Smooth muscle cell (in vitro differentiated cells): ENCODE data around the gene INTS11. TPM values are rescaled to one million over a fixed set of nuclear protein-coding genes. Genes with fewer than 3 reads are reported as not detected.

Experiments used
- DNase-seq: peaks from one replicate; lab custom pipeline; 2025; ENCODE audit not compliant: unreplicated experiment; lab: John Stamatoyannopoulos, UW
- H2AFZ ChIP-seq: fragments of 200-600 bp; sonication (generic); 2 replicates; pipeline ENCODE4 v1.6.0; 2016; ENCODE audit warnings: antibody characterized with exemption, low read depth, mild to moderate bottlenecking
- H3F3A ChIP-seq: fragments of 200-600 bp; sonication (generic); 2 replicates; pipeline ENCODE4 v1.6.0; 2017; ENCODE audit warnings: antibody characterized with exemption, low read depth
- H3K27ac ChIP-seq: fragments of 200-600 bp; sonication (generic); 2 replicates; pipeline ENCODE4 v1.5.1; 2016; ENCODE audit warnings: low read depth, mild to moderate bottlenecking
- H3K27me3 ChIP-seq: fragments of 200-600 bp; sonication (generic); 2 replicates; pipeline ENCODE4 v1.6.1; 2016; ENCODE audit warnings: low read depth, mild to moderate bottlenecking
- H3K36me3 ChIP-seq: fragments of 200-600 bp; sonication (generic); 2 replicates; pipeline ENCODE4 v1.5.1; 2016; ENCODE audit warnings: low read depth
- H3K4me1 ChIP-seq: fragments of 200-600 bp; sonication (generic); 2 replicates; pipeline ENCODE4 v1.5.1; 2016; ENCODE audit warnings: low read depth
- H3K4me2 ChIP-seq: fragments of 200-600 bp; sonication (generic); 2 replicates; pipeline ENCODE4 v1.6.0; 2016; ENCODE audit warnings: mild to moderate bottlenecking
- H3K4me3 ChIP-seq: fragments of 200-600 bp; sonication (generic); 2 replicates; pipeline ENCODE4 v1.5.1; 2016; ENCODE audit warnings: mild to moderate bottlenecking
- H3K79me2 ChIP-seq: fragments of 200-600 bp; sonication (generic); 2 replicates; pipeline ENCODE4 v1.6.0; 2016; ENCODE audit warnings: low read depth, mild to moderate bottlenecking
- H3K9ac ChIP-seq: fragments of 200-600 bp; sonication (generic); 2 replicates; pipeline ENCODE4 v1.6.0; 2016; ENCODE audit warnings: low read depth
- H3K9me3 ChIP-seq: fragments of 200-600 bp; sonication (generic); replicated peaks from 2 replicates; pipeline ENCODE4 v1.5.1; 2016; ENCODE audit warnings: low read depth
- H4K20me1 ChIP-seq: fragments of 200-600 bp; sonication (generic); 2 replicates; pipeline ENCODE4 v1.6.0; 2016; ENCODE audit warnings: low read depth
- CTCF ChIP-seq: fragments of 200-600 bp; sonication (generic); IDR thresholded peaks from 2 replicates; pipeline ENCODE4 v1.5.1; 2017; ENCODE audit warnings: borderline replicate concordance, mild to moderate bottlenecking, antibody characterized with exemption; ENCODE audit not compliant: insufficient read depth, poor library complexity, severe bottlenecking
- WGBS: methylation state at CpG from one replicate; pipeline ENCODE4 v1.1.7; 2016; ENCODE audit warnings: low lambda C conversion rate; 5-methylcytosine and 5-hydroxymethylcytosine counted together
- polyA plus RNA-seq: library from polyadenylated mRNA; unstranded; fragments of >200 nt; fragmentation: Nextera tagmentation; extraction: Ambion mirVana; gene quantifications from 2 replicates; pipeline ENCODE4 v1.2.1, GENCODE V29; 2016
- total RNA-seq: library from RNA; depleted of rRNA; stranded (reverse); fragments of >200 nt; gene quantifications from 2 replicates; pipeline ENCODE4 v1.2.3, GENCODE V29; 2014

Gene INTS11
- total and polyA plus RNA-seq, 2 experiments from 2014 or later = 48.5 to 63.1 TPM

- Histone ChIP-seq H3K27ac (no peak overlapping the region), H3F3A (no peaks in the 10 kb centered on the region), H3K36me3 (no peaks in the 10 kb centered on the region), H3K4me3 (no peak overlapping the region), H3K9ac (no peak overlapping the region), H3K79me2 (peaks cover 34% of the 10 kb centered on the region), H4K20me1 (peaks cover 28% of the 10 kb centered on the region), H3K27me3 (no peaks in the 10 kb centered on the region), H3K4me1 (peaks cover 13% of the 10 kb centered on the region), H2AFZ (no peak overlapping the region), H3K9me3 (no peaks in the 10 kb centered on the region), H3K4me2 (no peak overlapping the region)
- no peak for TF ChIP-seq CTCF
- 94% methylated on average over 15 of the region's 15 CpGs for WGBS
- no peak for DNase-seq
Observed at GRCh38 chr1:1328254-1328653, 3.8 kb upstream of the INTS11 start.

- H3K9ac ChIP-seq = no peak overlapping the region
- no peaks in the 10 kb centered on the region for H3K27me3 ChIP-seq
- no peak overlapping the region for H3K4me2 ChIP-seq
- peaks cover 42% of the 10 kb centered on the region for H3K79me2 ChIP-seq
- no peak for DNase-seq
- H3K36me3 ChIP-seq = no peaks in the 10 kb centered on the region
- no peak for TF ChIP-seq CTCF
- H3K27ac ChIP-seq = no peak overlapping the region
- H3K4me1 ChIP-seq = peaks cover 13% of the 10 kb centered on the region
- 94% methylated on average over 39 of the region's 40 CpGs for WGBS
- H3K4me3 ChIP-seq = no peak overlapping the region
- no peaks in the 10 kb centered on the region for H3K9me3 ChIP-seq
- H3F3A ChIP-seq = no peaks in the 10 kb centered on the region
- H4K20me1 ChIP-seq = peaks cover 34% of the 10 kb centered on the region
- no peak overlapping the region for H2AFZ ChIP-seq
Observed at GRCh38 chr1:1327291-1327690, 2.8 kb upstream of the INTS11 start.

GRCh38 chr1:1326075-1326605 is 1.7 kb upstream of the INTS11 start:
- Histone ChIP-seq H3K36me3 (no peaks in the 10 kb centered on the region), H3K4me1 (peaks cover 13% of the 10 kb centered on the region), H3K9ac (peak overlapping the region; percentile 95), H3F3A (no peaks in the 10 kb centered on the region), H3K9me3 (no peaks in the 10 kb centered on the region), H3K4me3 (no peak overlapping the region), H3K27ac (peak overlapping the region; percentile 24), H3K27me3 (no peaks in the 10 kb centered on the region), H3K79me2 (peaks cover 53% of the 10 kb centered on the region), H3K4me2 (peak overlapping the region; percentile 90), H4K20me1 (peaks cover 45% of the 10 kb centered on the region), H2AFZ (no peak overlapping the region)
- TF ChIP-seq CTCF = no peak
- WGBS = 90% methylated on average over 8 of the region's 8 CpGs
- DNase-seq = no peak
